ENCODE measurements around the gene NDRG2.

The NDRG2 gene

GRCh38 chr14:21024585-21025370 lies at the start of gene NDRG2:
NDRG2 (minus strand) TSS chr14:21025061; CDS start chr14:21023315, 1,746 bp downstream.
- DNase-seq: peak; percentile 84

GRCh38 chr14:21073921-21074320 lies 49.1 kb upstream of the NDRG2 start:
- no peak for DNase-seq

- no peak for DNase-seq
These were observed 48.0 kb upstream of the NDRG2 start for GRCh38 chr14:21072781-21073339.

GRCh38 chr14:21072031-21072473 lies 47.2 kb upstream of the NDRG2 start:
- DNase-seq: no peak

GRCh38 chr14:21071225-21072030 lies 46.6 kb upstream of the NDRG2 start:
- DNase-seq: peak; percentile 61

- peak; percentile 31 for DNase-seq
These were observed 45.9 kb upstream of the NDRG2 start for GRCh38 chr14:21070610-21071224.

- peak; percentile 51 for DNase-seq
These were observed 45.3 kb upstream of the NDRG2 start, which contains the start of gene ARHGEF40 for GRCh38 chr14:21070083-21070609. ARHGEF40 (plus strand) TSS chr14:21070304; CDS start chr14:21070397, 93 bp downstream.

GRCh38 chr14:21069388-21070082 lies 44.7 kb upstream of the NDRG2 start:
- DNase-seq: peak; percentile 45

GRCh38 chr14:21068521-21069387 lies 43.9 kb upstream of the NDRG2 start:
- DNase-seq: peak; percentile 78

GRCh38 chr14:21066882-21067502 lies 42.1 kb upstream of the NDRG2 start:
- peak; percentile 34 for DNase-seq

GRCh38 chr14:21063479-21063878 lies 38.6 kb upstream of the NDRG2 start:
- DNase-seq: no peak

- DNase-seq: no peak
These were observed 36.4 kb upstream of the NDRG2 start for GRCh38 chr14:21061347-21061668.

GRCh38 chr14:21060614-21061346 lies 35.9 kb upstream of the NDRG2 start:
- no peak for DNase-seq

GRCh38 chr14:21059842-21060613 lies 35.2 kb upstream of the NDRG2 start:
- no peak for DNase-seq

- no peak for DNase-seq
These were observed 34.0 kb upstream of the NDRG2 start for GRCh38 chr14:21058903-21059302.

- no peak for DNase-seq
These were observed 33.2 kb upstream of the NDRG2 start, which contains the start of gene RNASE8 for GRCh38 chr14:21057803-21058675. RNASE8 (plus strand) TSS chr14:21057822; CDS start chr14:21057893, 71 bp downstream.

GRCh38 chr14:21056520-21057163 lies 31.8 kb upstream of the NDRG2 start:
- no peak for DNase-seq

Measured in CD4-positive, alpha-beta T cell treated with Interleukin-10 for 1 hour (primary cell).